Sigmoid colon (tissue), 4 donors: ENCODE data around the gene GPR18.

Experiments
- POLR2A ChIP-seq, 2 donors: fragments of 450-650 bp; IDR thresholded peaks; one replicate each; pipeline ENCODE4 v1.6.1; 2016; ENCODE audit warnings: antibody characterized with exemption in 2 of 2, mild to moderate bottlenecking in 2 of 2, moderate library complexity in 2 of 2
- POLR2AphosphoS5 ChIP-seq, 4 donors: sonication (generic); formaldehyde crosslinking; IDR thresholded peaks; one replicate each; pipeline ENCODE4 v1.6.1; 2017; ENCODE audit warnings: antibody characterized with exemption in 4 of 4
- TF ChIP-seq, protein P1 (sequence below), 4 experiments: fragments of 450-650 bp in 3 of 4; fragments of 200-600 bp in 1 of 4; IDR thresholded peaks; one replicate each; pipeline ENCODE4 v1.5.1; 2016 to 2019; ENCODE audit warnings: antibody characterized with exemption in 4 of 4, mild to moderate bottlenecking in 3 of 4, moderate library complexity in 2 of 4

DNA sequence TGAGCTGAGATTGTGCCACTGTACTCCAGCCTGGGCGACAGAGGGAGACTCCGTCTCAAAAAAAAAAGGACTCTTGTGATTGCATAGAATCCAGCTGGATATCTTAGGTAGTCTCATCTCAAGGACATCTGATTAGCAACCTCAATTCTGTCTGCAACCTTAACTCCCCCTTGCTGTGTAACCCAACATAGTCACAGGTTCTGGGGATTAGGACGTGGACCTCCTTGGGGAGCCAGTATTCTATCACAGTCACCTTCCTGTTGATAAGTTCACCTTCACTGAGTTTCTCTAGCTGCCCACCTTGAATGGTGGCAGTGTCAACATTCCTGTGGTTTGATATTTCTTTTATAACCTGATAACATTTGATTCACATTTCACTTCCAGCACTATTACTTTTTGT is 27.2 kb downstream of the GPR18 start:
- TF ChIP-seq, protein P1, sequence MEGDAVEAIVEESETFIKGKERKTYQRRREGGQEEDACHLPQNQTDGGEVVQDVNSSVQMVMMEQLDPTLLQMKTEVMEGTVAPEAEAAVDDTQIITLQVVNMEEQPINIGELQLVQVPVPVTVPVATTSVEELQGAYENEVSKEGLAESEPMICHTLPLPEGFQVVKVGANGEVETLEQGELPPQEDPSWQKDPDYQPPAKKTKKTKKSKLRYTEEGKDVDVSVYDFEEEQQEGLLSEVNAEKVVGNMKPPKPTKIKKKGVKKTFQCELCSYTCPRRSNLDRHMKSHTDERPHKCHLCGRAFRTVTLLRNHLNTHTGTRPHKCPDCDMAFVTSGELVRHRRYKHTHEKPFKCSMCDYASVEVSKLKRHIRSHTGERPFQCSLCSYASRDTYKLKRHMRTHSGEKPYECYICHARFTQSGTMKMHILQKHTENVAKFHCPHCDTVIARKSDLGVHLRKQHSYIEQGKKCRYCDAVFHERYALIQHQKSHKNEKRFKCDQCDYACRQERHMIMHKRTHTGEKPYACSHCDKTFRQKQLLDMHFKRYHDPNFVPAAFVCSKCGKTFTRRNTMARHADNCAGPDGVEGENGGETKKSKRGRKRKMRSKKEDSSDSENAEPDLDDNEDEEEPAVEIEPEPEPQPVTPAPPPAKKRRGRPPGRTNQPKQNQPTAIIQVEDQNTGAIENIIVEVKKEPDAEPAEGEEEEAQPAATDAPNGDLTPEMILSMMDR (IDR thresholded peaks at IDR 0.05), result no peak
- TF ChIP-seq POLR2AphosphoS5 (IDR thresholded peaks at IDR 0.05), result no peak
- no peak for TF ChIP-seq POLR2A (IDR thresholded peaks at IDR 0.05)
